Neural cell (in vitro differentiated cells): ENCODE measurements around the gene HOXA10. TPM values are rescaled to one million over a fixed set of nuclear protein-coding genes. Genes with fewer than 3 reads are reported as not detected.

Experiments used
- H2AFZ ChIP-seq: fragments of 200-600, 300-800 bp; sonication (generic), shearing (Covaris generic); 2 replicates; pipeline ENCODE4 v1.6.0; 2014; ENCODE audit warnings: low read depth, mild to moderate bottlenecking, antibody characterized with exemption, low read length, moderate library complexity
- H3F3A ChIP-seq: fragments of 200-600 bp; shearing (Covaris generic); 2 replicates; pipeline ENCODE4 v1.6.1; 2016; ENCODE audit warnings: mild to moderate bottlenecking, moderate library complexity, mixed read lengths, antibody characterized with exemption, low read length; ENCODE audit not compliant: insufficient read depth, poor library complexity, severe bottlenecking
- H3K27ac ChIP-seq: fragments of 200-600, 300-800 bp; sonication (generic), shearing (Covaris generic); 2 replicates; pipeline ENCODE4 v1.5.1; 2014; ENCODE audit warnings: mild to moderate bottlenecking, low read length, moderate library complexity
- H3K27me3 ChIP-seq: fragments of 300-800, 200-600 bp; sonication (generic), shearing (Covaris generic); 2 replicates; pipeline ENCODE4 v1.6.0; 2014; ENCODE audit warnings: mild to moderate bottlenecking, low read depth, low read length, moderate library complexity; ENCODE audit not compliant: insufficient read depth
- H3K36me3 ChIP-seq: fragments of 300-800, 200-600 bp; sonication (generic), shearing (Covaris generic); 2 replicates; pipeline ENCODE4 v1.5.1; 2014; ENCODE audit warnings: mild to moderate bottlenecking, antibody characterized with exemption, low read length, moderate library complexity; ENCODE audit not compliant: insufficient read depth
- H3K4me2 ChIP-seq: fragments of 300-800, 200-600 bp; sonication (generic), shearing (Covaris generic); 2 replicates; pipeline ENCODE4 v1.6.0; 2014; ENCODE audit warnings: mild to moderate bottlenecking, low read length
- H3K4me3 ChIP-seq: fragments of 300-800, 200-600 bp; sonication (generic), shearing (Covaris generic); 2 replicates; pipeline ENCODE4 v1.5.1; 2014; ENCODE audit warnings: mild to moderate bottlenecking, low read length, moderate library complexity
- H3K79me2 ChIP-seq: fragments of 200-600 bp; shearing (Covaris generic); replicated peaks from 2 replicates; pipeline ENCODE4 v1.6.0; 2014; ENCODE audit warnings: mild to moderate bottlenecking, low read length, moderate library complexity; ENCODE audit not compliant: insufficient read depth
- H3K9ac ChIP-seq: fragments of 300-800, 200-600 bp; sonication (generic), shearing (Covaris generic); 2 replicates; pipeline ENCODE4 v1.6.1; 2016; ENCODE audit warnings: mild to moderate bottlenecking, low read length, mixed read lengths
- H3K9me2 ChIP-seq: fragments of 200-600 bp; shearing (Covaris generic); 2 replicates; pipeline ENCODE4 v1.6.1; 2016; ENCODE audit warnings: mild to moderate bottlenecking, low read length, mixed read lengths; ENCODE audit not compliant: insufficient read depth
- H3K9me3 ChIP-seq: fragments of 200-600, 300-800 bp; sonication (generic), shearing (Covaris generic); 2 replicates; pipeline ENCODE4 v1.6.1; 2016; ENCODE audit warnings: mild to moderate bottlenecking, mixed run types, low read length, moderate library complexity, mixed read lengths
- H4K20me1 ChIP-seq: fragments of 200-600 bp; shearing (Covaris generic); 2 replicates; pipeline ENCODE4 v1.6.1; 2016; ENCODE audit warnings: mild to moderate bottlenecking, mixed run types; ENCODE audit not compliant: insufficient read depth
- CTCF ChIP-seq: fragments of 450-650 bp; IDR thresholded peaks from 2 replicates; pipeline ENCODE4 v1.5.1; 2014; ENCODE audit warnings: antibody characterized with exemption, mild to moderate bottlenecking, moderate library complexity; ENCODE audit not compliant: poor library complexity, severe bottlenecking
- EP300 ChIP-seq: fragments of 450-650 bp; conservative IDR thresholded peaks from 2 replicates; pipeline ENCODE4 v1.6.1; 2014; ENCODE audit warnings: antibody characterized with exemption, mild to moderate bottlenecking, moderate library complexity; ENCODE audit not compliant: poor library complexity, severe bottlenecking
- EZH2 ChIP-seq: fragments of 200-600, 300-800 bp; shearing (Covaris generic), sonication (generic); IDR thresholded peaks from 2 replicates; pipeline ENCODE4 v1.6.1; 2014; ENCODE audit warnings: antibody characterized with exemption, low read length, borderline replicate concordance, mild to moderate bottlenecking; ENCODE audit not compliant: insufficient read depth, poor library complexity, severe bottlenecking
- MXI1 ChIP-seq: fragments of 450-650 bp; conservative IDR thresholded peaks from 2 replicates; pipeline ENCODE4 v1.6.1; 2014; ENCODE audit warnings: antibody characterized with exemption, mild to moderate bottlenecking; ENCODE audit not compliant: poor library complexity, severe bottlenecking
- POLR2AphosphoS5 ChIP-seq: IDR thresholded peaks from 2 replicates; pipeline ENCODE4 v1.6.1; 2012
- RAD21 ChIP-seq: fragments of 450-650 bp; conservative IDR thresholded peaks from 2 replicates; pipeline ENCODE4 v1.6.1; 2014; ENCODE audit warnings: antibody characterized with exemption, mild to moderate bottlenecking, moderate library complexity
- REST ChIP-seq: IDR thresholded peaks from 2 replicates; pipeline ENCODE4 v1.6.1; 2012; ENCODE audit warnings: borderline replicate concordance
- SMC3 ChIP-seq: fragments of 450-650 bp; conservative IDR thresholded peaks from 2 replicates; pipeline ENCODE4 v1.6.1; 2014; ENCODE audit warnings: antibody characterized with exemption, mild to moderate bottlenecking, moderate library complexity; ENCODE audit not compliant: poor library complexity
- TAF1 ChIP-seq: IDR thresholded peaks from 2 replicates; pipeline ENCODE4 v1.6.1; 2012; ENCODE audit warnings: low read depth
- polyA plus RNA-seq: library from polyadenylated mRNA; depleted of rRNA; stranded (reverse); fragments of >200 nt; gene quantifications from 2 replicates; pipeline ENCODE4 v1.2.3, GENCODE V29; 2014

Gene HOXA10
- polyA plus RNA-seq, 1 donor from 2014 or later = not detected

DNA sequence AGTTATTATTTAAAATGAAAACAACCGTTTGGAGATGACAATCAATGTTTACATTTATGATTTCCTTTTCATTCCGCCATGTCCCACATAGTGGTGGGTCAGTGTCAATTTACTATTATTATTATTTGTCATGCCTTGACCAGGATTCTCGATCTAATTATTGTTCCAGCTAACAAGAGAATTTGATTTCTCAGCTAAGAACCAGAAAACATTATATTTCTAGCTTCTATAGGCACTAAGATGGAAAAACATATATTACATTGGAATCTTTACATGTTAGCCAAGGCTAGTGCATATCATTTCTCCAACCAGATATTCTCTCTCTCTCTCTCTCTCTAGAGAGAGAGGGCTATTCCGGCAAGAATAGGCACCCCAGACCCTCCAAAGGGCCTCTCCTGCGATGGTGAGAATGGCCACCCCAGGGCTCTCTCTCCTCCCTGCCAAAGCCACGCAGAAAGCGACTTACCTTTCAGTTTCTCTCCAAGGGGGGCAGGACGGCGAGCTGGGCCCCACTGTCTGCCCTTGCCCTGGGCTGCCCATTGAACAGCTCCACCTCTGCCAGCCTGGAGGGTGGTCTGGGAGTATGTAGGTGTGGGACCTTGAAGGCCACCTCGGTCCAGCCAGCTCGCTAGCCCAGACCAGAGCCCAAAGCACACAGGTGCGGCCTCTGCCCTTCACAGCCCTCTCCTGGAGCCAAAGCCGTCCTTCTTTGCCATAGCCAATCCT lies 24.1 kb downstream of the HOXA10 start:
- no peaks in the 10 kb centered on the region for H3K36me3 ChIP-seq
- H3K9me3 ChIP-seq = peaks cover 27% of the 10 kb centered on the region
- H3K79me2 ChIP-seq = no peaks in the 10 kb centered on the region
- no peak overlapping the region for H3K27ac ChIP-seq
- no peaks in the 10 kb centered on the region for H3F3A ChIP-seq
- no peak for TF ChIP-seq EZH2
- TF ChIP-seq POLR2AphosphoS5 = no peak
- no peak for TF ChIP-seq REST
- no peak for TF ChIP-seq RAD21
- TF ChIP-seq SMC3 = no peak
- no peak for TF ChIP-seq EP300
- TF ChIP-seq CTCF = no peak
- no peak for TF ChIP-seq MXI1
- no peak for TF ChIP-seq TAF1
- H3K9me2 ChIP-seq = no peaks in the 10 kb centered on the region
- H3K27me3 ChIP-seq = peaks cover 100% of the 10 kb centered on the region
- no peak overlapping the region for H3K4me3 ChIP-seq
- no peak overlapping the region for H3K9ac ChIP-seq
- H4K20me1 ChIP-seq = no peaks in the 10 kb centered on the region
- H3K4me2 ChIP-seq = no peak overlapping the region
- H2AFZ ChIP-seq = no peak overlapping the region

GRCh38 chr7:27148756-27149641 lies 25.1 kb downstream of the HOXA10 start:
- Histone ChIP-seq H4K20me1 (no peaks in the 10 kb centered on the region), H3K36me3 (no peaks in the 10 kb centered on the region), H3K9ac (no peak overlapping the region), H3K79me2 (no peaks in the 10 kb centered on the region), H3K4me3 (no peak overlapping the region), H3K9me2 (no peaks in the 10 kb centered on the region), H3K27me3 (peaks cover 100% of the 10 kb centered on the region), H3F3A (no peaks in the 10 kb centered on the region), H3K27ac (no peak overlapping the region), H2AFZ (no peak overlapping the region), H3K4me2 (no peak overlapping the region), H3K9me3 (peaks cover 37% of the 10 kb centered on the region)
- TF ChIP-seq CTCF (no peak), MXI1 (no peak), RAD21 (no peak), POLR2AphosphoS5 (no peak), REST (no peak), EP300 (no peak), TAF1 (no peak)
